SK-N-SH (cell line): ENCODE results near the gene DNAH14. TPM values are rescaled to one million over a fixed set of nuclear protein-coding genes. Genes with fewer than 3 reads are reported as not detected.

Experiments
- CTCF ChIA-PET: fragments of 300-600, 350-600 bp; formaldehyde crosslinking; extraction: SDS; loops from one replicate; lab custom pipeline; 2021; lab: Yijun Ruan, JAX
- POLR2A ChIA-PET: fragments of 350-600 bp; sonication (Branson Sonifier 250); formaldehyde crosslinking; extraction: SDS; loops from one replicate; lab custom pipeline; 2020; ENCODE audit warnings: antibody characterized with exemption, inconsistent platforms; lab: Yijun Ruan, JAX
- DNase-seq: peaks from one replicate; pipeline ENCODE4 v3.0.0; 2012
- H2AFZ ChIP-seq: fragments of 200-600 bp; sonication (generic); 2 replicates; pipeline ENCODE4 v1.8.1; 2016; ENCODE audit warnings: antibody characterized with exemption, mild to moderate bottlenecking, low read depth
- H3F3A ChIP-seq: fragments of 200-600 bp; sonication (generic); replicated peaks from 2 replicates; pipeline ENCODE3; 2016; ENCODE audit warnings: antibody characterized with exemption, mild to moderate bottlenecking; ENCODE audit not compliant: insufficient read depth
- H3K27ac ChIP-seq, 2 experiments: fragments of 200-500 bp in 1 of 2; fragments of 200-600 bp in 1 of 2; sonication (Bioruptor generic) in 1 of 2; sonication (generic), shearing (Covaris generic) in 1 of 2; 2 replicates each; pipeline versions ENCODE4 v1.5.1 to v1.6.1; 2014 to 2016; ENCODE audit warnings: low read depth in 2 of 2, inconsistent platforms in 1 of 2, low read length in 1 of 2, mild to moderate bottlenecking in 1 of 2, mixed read lengths in 1 of 2
- H3K27me3 ChIP-seq: fragments of 200-600 bp; sonication (generic), shearing (Covaris generic); 2 replicates; pipeline ENCODE4 v1.6.1; 2016; ENCODE audit warnings: mixed run types; ENCODE audit not compliant: insufficient read depth
- H3K36me3 ChIP-seq, 2 experiments: fragments of 200-500 bp in 1 of 2; fragments of 200-600 bp in 1 of 2; sonication (Bioruptor generic) in 1 of 2; sonication (generic) in 1 of 2; replicated peaks in 1 of 2; 2 replicates each; pipeline versions ENCODE3 to v1.5.1; 2014 to 2016; ENCODE audit warnings: low read length in 1 of 2, mild to moderate bottlenecking in 1 of 2; ENCODE audit not compliant: insufficient read depth in 2 of 2, control insufficient read depth in 1 of 2
- H3K4me1 ChIP-seq, 2 experiments: fragments of 200-500 bp in 1 of 2; fragments of 200-600 bp in 1 of 2; sonication (Bioruptor generic) in 1 of 2; sonication (generic), shearing (Covaris generic) in 1 of 2; 2 replicates each; pipeline versions ENCODE4 v1.5.1 to v1.6.1; 2014 to 2016; ENCODE audit warnings: low read depth in 1 of 2, low read length in 1 of 2, mixed run types in 1 of 2; ENCODE audit not compliant: insufficient read depth in 2 of 2, control insufficient read depth in 1 of 2
- H3K4me2 ChIP-seq: fragments of 200-600 bp; sonication (generic), shearing (Covaris generic); 2 replicates; pipeline ENCODE4 v1.6.1; 2017; ENCODE audit warnings: mixed run types
- H3K4me3 ChIP-seq, 2 experiments: fragments of 200-500 bp in 1 of 2; fragments of 200-600 bp in 1 of 2; sonication (Bioruptor generic) in 1 of 2; sonication (generic), shearing (Covaris generic) in 1 of 2; 2 replicates each; pipeline versions ENCODE4 v1.5.1 to v1.8.1; 2014 to 2016; ENCODE audit warnings: low read depth in 2 of 2, inconsistent platforms in 1 of 2, low read length in 1 of 2, mild to moderate bottlenecking in 1 of 2, mixed read lengths in 1 of 2, moderate library complexity in 1 of 2
- H3K79me2 ChIP-seq: fragments of 200-600 bp; sonication (generic); 2 replicates; pipeline ENCODE4 v1.8.1; 2017; ENCODE audit warnings: mild to moderate bottlenecking; ENCODE audit not compliant: insufficient read depth
- H3K9ac ChIP-seq: fragments of 200-600 bp; sonication (generic); 2 replicates; pipeline ENCODE4 v1.6.1; 2017; ENCODE audit warnings: mixed run types
- H3K9me2 ChIP-seq: fragments of 200-600 bp; sonication (generic); 2 replicates; pipeline ENCODE4 v1.6.1; 2017; ENCODE audit warnings: mixed run types
- H3K9me3 ChIP-seq: fragments of 200-600 bp; sonication (generic); 2 replicates; pipeline ENCODE4 v1.6.1; 2017; ENCODE audit warnings: mixed run types, mild to moderate bottlenecking, moderate library complexity
- H4K20me1 ChIP-seq: fragments of 200-600 bp; sonication (generic); 2 replicates; pipeline ENCODE4 v1.6.1; 2017; ENCODE audit warnings: mild to moderate bottlenecking, mixed run types; ENCODE audit not compliant: insufficient read depth
- EP300 ChIP-seq, 2 experiments: IDR thresholded peaks; 2 replicates each; pipeline versions ENCODE4 v1.4.0 to v1.6.1; 2012; ENCODE audit warnings: borderline replicate concordance in 1 of 2, low read depth in 1 of 2, low read length in 1 of 2
- IRF3 ChIP-seq: fragments of 150-350 bp; IDR thresholded peaks from 2 replicates; pipeline ENCODE4 v1.6.1; 2016; ENCODE audit warnings: mild to moderate bottlenecking, low read depth, low read length
- SIN3A ChIP-seq: IDR thresholded peaks from 2 replicates; pipeline ENCODE4 v1.6.1; 2012; ENCODE audit warnings: low read depth, mild to moderate bottlenecking, low read length, moderate library complexity, borderline replicate concordance
- SMC3 ChIP-seq: IDR thresholded peaks from 2 replicates; pipeline ENCODE4 v1.6.1; 2012; ENCODE audit warnings: low read depth, low read length, improper control_type of control experiment
- USF2 ChIP-seq: fragments of 150-350 bp; IDR thresholded peaks from 2 replicates; pipeline ENCODE4 v1.6.1; 2017; ENCODE audit warnings: antibody characterized with exemption, low read length, low read depth, borderline replicate concordance
- WGBS: methylation state at CpG from one replicate; pipeline ENCODE4 v1.1.6; 2017; ENCODE audit warnings: low lambda C conversion rate; 5-methylcytosine and 5-hydroxymethylcytosine counted together
- polyA plus RNA-seq, 3 experiments: library from polyadenylated mRNA; depleted of rRNA; stranded (reverse); fragments of >200 nt; gene quantifications; 2 replicates each; pipeline ENCODE4 v1.2.3, GENCODE V29; 2012

The DNAH14 gene
- polyA plus RNA-seq, 1 of the 3 experiments (the other 2 are of a cell fraction) = 8.0 TPM

GRCh38 chr1:224896130-224896781, 33.2 kb upstream of the DNAH14 start (continued):
- no peak for TF ChIP-seq USF2
- no peak for TF ChIP-seq SIN3A
- TF ChIP-seq EP300 (IDR thresholded peaks at IDR 0.05; ENCODE audit: borderline replicate concordance in 1 of 2, low read depth in 1 of 2, low read length in 1 of 2) = no peak

GRCh38 chr1:224897529-224898327, 31.7 kb upstream of the DNAH14 start:
- POLR2A ChIA-PET = no interaction called here
- no peaks in the 10 kb centered on the region for H3K79me2 ChIP-seq
- no peaks in the 10 kb centered on the region for H3F3A ChIP-seq
- peaks cover 0 to 7% of the 10 kb centered on the region in 2 experiments; a peak in 2 of 4 replicates for H3K4me1 ChIP-seq
- 56% methylated on average over 1 of the region's 1 CpG for WGBS
- no peak overlapping the region for H3K4me3 ChIP-seq
- H3K36me3 ChIP-seq = no peaks in the 10 kb centered on the region
- no peak overlapping the region for H3K4me2 ChIP-seq
- H3K9me2 ChIP-seq = no peaks in the 10 kb centered on the region
- no peak overlapping the region for H3K9ac ChIP-seq
- DNase-seq = no peak
- CTCF ChIA-PET = interaction anchor here (0.6 to 1.6 kb wide), 2 partner anchors 25 to 389 kb away, joined by 3 to 5 read pairs; no protein-coding TSS in a partner anchor
- no peaks in the 10 kb centered on the region for H4K20me1 ChIP-seq
- no peak for TF ChIP-seq USF2
- no peaks in the 10 kb centered on the region for H3K27me3 ChIP-seq
- H2AFZ ChIP-seq = no peak overlapping the region
- H3K27ac ChIP-seq = no peak overlapping the region
- H3K9me3 ChIP-seq = no peaks in the 10 kb centered on the region; the same call in 1 of the 2 replicates

- WGBS = 43% methylated on average over 3 of the region's 3 CpGs
- TF ChIP-seq IRF3 (no peak), SMC3 (no peak)
- POLR2A ChIA-PET = no interaction called here
- no peaks in the 10 kb centered on the region for H3K9me2 ChIP-seq
- H3K9me3 ChIP-seq = no peaks in the 10 kb centered on the region; the same call in 1 of the 2 replicates
- no peak overlapping the region for H3K27ac ChIP-seq
- no peaks in the 10 kb centered on the region for H3K36me3 ChIP-seq
- no peaks in the 10 kb centered on the region for H3K79me2 ChIP-seq
- H3K9ac ChIP-seq = no peak overlapping the region
- H4K20me1 ChIP-seq = no peaks in the 10 kb centered on the region
- H3K27me3 ChIP-seq = no peaks in the 10 kb centered on the region
- H3K4me3 ChIP-seq = no peak overlapping the region
- no peaks in the 10 kb centered on the region for H3F3A ChIP-seq
- no peak overlapping the region for H2AFZ ChIP-seq
- H3K4me1 ChIP-seq = peaks cover 0 to 7% of the 10 kb centered on the region in 2 experiments; a peak in 2 of 4 replicates
- no peak overlapping the region for H3K4me2 ChIP-seq
- CTCF ChIA-PET = no interaction called here
- DNase-seq = no peak
Measured at GRCh38 chr1:224898937-224899336, 30.5 kb upstream of the DNAH14 start.
